HuH-7 (cell line): ENCODE results near the gene PVALEF.

Experiments
- DNase-seq: peaks from one replicate; pipeline ENCODE4 v3.0.0; 2011; ENCODE audit warnings: low spot score

PVALEF gene

DNA sequence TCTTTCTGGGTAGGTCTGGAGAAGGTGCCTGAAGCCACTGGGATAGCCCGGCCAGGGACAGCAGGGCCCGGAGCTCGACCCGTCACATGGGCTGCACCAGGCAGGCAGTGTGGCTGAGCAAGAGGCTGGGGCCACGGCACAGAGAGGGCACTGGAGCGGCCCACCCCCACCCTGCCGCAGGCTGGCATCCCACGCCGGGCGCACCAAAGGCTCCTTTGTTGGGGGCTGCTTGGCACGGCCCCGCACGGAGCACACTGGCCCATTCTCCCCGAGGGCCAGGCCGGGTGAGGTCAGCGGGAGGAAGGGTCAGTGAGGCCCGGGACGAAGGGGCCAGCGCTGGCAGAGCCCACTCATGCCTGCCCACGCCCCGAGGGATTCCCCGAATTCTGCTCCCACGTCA lies 36.5 kb upstream of the PVALEF start:
- no peak for DNase-seq

DNA sequence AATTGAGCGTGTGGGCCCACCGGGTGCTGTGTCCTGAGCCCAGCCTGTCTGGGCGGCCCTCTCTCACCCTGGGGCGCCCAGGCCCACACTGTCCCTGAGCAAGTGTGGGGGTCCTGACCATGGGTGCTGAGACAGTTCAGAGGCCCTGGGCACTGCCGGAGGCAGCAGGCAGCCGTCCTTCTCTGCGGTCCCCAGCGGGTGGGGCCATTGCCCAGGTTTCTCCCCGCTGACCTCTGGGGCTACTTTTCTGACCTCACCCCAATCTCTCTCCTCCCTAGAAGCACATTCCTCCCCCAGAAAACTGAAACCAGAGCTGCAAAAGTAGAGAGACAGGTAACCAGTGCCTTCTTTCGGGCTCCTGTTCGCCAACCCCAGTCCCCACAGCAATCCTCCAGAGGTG lies 36.0 kb upstream of the PVALEF start:
- no peak for DNase-seq

DNA sequence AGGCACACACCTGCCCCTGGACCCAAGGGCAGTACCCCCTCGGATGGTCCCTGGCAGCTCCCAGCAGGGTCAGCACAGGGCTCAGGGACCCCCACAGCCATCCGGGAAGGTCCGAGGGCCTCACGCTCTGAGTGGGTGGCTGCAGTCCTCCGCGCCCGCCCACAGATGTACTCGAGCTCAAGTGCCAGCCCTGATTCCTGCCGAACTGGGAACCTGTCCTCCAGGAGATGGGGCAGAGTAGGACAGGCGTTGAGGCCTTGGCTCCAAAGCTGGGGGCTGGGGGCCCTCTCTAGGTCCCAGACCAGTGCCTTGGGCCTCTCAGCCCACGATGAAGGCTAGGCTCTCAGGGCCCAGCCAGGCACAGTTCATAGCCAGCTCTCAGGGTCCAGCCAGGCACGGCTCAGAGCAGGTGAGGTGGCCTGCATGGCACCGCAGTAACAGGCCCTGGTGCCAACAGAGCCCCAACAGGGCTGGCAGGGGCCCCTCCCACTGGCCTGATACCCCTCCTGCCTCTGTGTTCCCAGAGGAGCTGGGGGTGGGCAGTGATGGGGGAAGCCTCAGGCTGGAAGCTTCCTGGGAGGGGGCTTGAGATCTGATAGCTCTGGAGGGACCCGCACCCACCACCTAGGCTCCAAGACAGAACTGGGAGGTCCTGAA lies 35.5 kb upstream of the PVALEF start:
- no peak for DNase-seq

DNA sequence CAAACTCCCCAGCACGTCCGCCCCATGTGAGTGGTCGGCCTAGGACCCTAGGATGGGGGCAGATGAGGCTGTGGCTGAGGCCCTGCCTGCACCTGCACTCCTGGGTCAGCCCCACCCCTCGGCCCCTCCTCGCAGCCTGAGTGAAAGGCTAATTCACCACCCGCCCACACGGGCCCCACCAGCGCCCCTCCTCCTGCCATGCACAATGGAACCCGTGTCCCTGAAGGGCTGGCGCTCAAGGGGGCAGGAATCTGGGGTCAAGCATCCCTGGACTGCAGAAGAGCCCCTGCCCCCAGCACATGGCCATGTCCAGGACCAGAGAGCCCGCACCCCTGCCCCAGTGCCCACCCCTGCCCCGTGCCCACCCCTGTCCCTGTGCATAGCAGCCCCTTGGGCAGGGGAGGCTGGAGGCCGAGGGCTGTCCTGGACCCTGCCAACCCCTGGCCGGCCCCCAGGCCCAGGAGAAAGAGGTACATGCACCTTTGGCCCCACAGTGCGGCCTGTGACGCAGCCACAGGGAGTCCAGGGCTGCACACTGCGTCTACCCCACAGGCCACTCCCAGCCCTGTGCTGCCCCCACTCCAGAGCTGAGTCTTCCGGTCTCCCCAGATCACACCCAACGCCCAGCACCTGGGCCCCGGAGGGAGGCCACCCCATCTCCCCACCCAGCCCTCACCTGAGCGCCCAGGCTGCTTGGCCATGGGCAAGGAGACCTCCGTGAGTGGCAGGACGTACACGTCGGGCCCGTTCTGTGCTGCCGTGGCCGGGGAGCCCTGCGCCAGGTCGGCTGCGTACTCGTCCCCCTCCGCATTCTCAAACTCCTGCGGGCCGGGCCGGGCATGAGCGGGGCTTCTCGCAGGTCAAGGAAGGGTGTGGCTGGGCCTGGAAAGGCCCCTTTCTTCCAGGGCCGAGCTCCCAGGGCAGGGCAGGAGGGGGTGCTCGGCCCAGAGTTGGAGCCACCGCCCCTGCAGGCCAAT lies 34.6 kb upstream of the PVALEF start:
- DNase-seq = no peak

DNA sequence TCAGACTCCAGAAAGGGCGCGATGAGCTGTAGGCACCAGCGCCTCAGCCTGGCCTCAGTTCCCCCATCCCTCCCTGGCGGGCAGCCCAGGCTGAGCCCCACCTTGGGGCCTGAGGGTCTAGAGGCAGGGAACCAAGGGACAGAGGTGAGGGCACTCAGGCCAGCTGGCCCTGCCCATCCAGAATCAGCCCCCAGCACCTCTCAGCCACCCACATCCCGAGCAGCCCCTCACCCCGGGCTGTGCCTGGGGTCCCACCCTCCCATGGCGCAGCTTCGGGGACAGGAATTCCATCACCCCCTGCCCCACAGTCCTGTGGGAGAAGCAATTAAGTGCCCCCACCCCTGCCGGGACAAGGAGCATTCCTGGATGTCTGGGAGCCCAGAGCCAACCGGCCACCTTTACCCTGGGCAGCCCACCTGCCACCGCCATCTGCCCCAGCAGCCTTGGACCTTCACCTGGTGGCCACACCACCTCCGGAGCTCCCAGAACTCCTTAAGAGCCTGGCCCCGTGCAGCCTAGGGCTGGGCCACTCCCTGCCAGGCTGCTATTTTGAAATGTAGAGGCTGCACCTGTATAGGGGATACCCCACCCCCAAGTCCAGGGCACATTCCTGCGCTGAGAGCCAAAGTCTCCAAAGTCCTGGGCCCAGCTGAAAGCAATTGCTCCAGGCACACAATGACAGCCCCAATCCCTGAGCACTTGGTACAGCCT lies 33.7 kb upstream of the PVALEF start:
- DNase-seq = no peak

DNA sequence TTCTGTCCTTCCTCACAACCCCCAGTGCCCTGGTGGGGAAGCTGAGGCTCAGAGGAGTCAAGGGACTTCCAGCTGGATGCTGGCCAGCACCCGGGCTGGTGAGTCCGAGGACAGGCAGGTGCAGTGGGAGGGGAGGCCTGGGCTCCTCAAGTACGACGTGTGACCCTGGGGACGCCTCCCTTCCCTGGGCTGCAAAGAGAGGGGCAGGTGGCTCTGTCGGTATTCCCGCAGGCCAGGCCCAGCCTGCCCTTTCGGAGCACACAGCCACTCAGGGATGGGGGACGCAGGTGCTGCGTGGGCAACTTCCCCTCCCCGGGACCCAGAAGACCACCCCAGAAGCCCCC lies 33.1 kb upstream of the PVALEF start:
- DNase-seq = no peak

DNA sequence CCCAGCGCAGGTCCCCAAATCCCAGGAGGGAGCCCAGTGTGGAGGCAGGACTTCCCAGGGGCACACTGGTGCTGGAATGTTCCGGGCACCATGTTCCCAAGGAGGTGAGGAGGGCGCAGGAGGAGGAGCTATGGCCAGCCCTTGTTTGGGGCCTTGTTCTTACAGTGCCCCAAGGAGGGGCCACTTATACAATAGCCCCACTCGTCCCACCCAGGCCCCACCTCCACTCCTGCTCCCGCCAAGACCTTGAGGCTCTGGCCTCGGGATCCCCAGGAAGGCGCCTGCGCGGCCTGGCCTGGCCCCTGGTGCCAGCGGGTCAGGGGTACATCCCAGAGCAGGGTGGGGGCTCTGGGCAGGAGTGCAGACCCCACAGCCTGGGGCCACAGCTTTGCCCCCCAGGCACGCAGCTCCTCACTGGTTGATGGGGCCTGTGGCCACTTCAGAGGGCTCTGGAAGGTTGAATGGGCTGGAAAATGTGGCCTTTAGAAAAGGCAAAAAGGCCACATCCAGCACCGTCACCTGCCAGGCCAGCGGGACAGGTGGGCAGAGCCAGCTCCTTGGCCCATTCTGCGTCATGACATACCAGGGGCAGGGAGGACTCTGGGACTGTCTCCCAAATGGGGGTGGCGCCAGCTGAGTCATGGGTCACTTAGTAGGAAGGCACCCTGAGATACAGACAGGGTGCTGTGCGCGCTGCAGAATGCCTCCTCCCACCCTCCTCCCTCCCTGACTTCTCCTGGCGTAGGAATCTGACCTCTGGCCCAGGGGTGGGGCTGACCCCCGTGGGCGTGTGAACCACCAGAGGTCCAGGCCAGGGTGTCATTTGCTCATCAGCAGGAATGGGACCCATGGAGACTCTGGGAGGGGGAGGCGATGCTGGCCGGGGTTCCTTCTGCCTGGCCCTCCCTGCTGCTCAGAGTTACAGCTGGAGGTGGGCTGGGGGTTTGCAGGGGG lies 32.3 kb upstream of the PVALEF start:
- no peak for DNase-seq

DNA sequence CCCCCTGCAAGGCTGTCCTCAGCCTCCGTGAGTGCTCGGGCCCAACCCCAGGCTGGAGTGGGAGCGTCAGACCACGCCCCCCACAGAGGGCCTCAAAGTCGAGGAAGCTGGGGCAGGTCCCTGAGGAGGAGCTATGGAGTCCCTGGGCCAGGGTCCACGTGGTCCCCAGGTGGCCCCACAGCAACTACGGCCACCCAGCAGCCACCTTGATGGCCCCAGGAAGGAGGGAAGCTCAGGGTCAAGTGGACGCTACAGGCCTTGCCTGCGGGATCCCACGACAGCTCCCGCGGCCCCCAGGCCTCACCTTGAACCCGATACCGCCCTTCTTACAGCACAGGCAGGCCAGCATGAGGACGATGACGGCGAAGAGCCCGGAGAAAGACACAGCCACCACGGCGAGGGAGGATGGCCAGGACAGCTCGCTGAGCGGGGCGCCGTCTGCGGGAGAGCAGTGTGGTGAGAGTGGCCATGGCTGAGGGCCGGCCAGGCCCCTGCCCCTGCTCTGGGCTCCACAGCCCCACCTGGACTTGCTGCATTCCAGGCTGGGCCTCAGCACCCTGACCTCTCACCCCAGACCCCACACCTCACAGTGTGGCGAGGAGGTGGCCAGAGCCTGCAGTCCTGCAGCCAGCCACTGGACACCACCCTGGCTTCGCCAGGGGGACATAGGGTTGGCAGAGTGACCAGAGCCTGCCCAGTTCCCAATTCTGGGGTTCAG lies 31.1 kb upstream of the PVALEF start:
- no peak for DNase-seq

DNA sequence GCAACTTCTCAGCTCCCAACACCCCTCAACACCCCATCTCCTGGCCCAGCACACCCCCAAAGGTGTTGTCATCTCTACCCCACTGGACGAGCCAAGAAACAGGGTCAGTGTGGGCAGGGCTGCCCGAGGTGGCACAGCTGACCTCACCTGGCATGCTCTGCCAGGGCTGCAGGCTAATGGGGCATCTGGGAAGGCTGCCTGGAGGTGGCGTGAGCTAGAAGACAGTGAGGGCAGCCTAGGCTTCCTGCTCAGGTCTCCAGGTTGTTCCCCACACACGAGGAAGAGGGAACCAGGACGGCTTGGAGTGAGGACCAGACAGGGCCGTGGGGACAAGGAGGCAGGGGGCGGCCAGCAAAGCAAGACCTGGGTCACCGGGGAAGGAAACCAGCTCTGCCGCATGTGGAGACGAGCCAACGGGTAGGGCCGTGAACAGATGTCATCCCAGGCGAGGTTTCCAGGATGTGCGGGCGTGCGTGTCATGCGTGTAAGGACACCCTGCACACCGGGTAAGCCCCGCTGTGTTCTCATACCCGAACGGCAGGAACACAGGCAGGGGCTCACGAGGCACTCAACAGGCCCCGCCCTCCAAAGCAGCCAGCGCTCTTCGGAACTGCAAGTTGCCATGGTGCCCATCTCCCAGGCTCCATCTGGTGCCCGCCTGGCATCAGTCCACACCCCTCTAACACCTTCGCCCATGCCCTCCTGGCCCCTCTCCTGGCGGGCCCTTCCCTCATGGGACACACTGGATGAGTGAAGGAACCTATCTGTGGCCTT lies 29.6 kb upstream of the PVALEF start:
- DNase-seq = no peak

DNA sequence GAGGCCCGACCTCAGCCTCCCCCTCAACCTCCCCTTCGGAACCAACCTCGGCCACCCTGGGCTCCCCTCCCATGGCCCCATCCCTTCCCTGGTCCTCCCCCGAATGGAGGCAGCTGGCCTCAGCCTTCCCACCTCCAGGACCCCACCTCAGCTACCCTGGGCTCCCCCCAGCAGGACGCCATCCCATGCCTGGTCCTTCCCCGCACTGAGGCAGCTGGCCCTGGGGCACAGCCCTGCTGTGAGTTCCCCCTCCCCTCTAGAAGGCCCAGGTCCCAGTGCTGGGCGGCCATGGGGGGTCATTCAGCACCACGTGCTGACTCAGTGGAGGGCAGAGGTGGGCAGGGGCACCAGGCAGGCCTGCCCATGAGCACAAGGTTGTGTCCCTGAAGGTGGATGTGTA lies 28.9 kb upstream of the PVALEF start:
- DNase-seq = no peak

DNA sequence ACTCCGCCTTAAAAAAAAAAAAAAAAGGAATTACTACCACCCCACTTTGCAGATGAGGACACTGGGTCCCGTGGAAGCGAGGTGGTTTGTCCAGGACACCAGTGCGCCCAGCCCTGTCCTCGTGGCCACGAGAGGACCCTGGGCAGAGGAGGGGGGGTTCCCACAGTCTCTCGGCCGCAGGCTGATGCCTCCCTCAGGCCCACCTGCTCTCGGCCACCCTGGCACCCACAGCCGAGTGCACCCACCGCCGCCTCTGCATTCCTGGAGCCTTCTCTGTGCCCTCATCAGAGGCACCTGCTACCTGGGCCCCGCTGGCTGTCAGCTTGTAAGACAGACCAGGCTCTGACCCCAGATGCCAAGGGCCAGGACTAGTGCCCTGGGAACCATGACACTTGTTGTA lies 28.1 kb upstream of the PVALEF start:
- DNase-seq = no peak

DNA sequence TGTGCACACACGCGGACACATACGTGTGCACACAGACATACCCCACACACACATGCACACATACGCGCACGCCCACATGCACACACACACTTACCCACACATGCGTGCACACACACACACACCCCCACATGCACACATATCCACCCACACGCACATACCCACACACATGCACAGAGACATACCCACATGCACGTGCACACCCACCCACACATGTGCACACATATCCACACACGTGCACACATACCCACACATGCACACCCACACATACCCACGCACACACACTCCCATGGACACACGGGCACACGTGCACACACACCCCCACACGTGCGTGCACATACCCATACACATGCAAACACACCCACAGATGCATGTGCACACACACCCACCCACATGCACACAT lies 27.2 kb upstream of the PVALEF start:
- no peak for DNase-seq

DNA sequence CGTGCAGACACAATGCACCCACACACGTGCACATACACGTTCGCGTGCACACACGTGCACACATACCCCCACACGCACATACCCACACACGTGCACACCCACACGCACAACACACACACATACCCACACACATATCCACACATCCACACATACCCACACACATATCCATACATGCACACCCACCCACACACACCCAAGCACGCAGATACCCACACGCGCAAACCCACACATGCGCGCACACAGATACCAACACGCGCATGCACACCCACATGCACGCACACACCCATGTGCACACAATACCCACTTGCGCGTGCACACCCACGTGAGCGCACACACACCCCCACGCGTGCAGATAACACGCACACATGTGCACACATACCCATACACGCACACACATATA lies 26.8 kb upstream of the PVALEF start:
- DNase-seq = no peak

DNA sequence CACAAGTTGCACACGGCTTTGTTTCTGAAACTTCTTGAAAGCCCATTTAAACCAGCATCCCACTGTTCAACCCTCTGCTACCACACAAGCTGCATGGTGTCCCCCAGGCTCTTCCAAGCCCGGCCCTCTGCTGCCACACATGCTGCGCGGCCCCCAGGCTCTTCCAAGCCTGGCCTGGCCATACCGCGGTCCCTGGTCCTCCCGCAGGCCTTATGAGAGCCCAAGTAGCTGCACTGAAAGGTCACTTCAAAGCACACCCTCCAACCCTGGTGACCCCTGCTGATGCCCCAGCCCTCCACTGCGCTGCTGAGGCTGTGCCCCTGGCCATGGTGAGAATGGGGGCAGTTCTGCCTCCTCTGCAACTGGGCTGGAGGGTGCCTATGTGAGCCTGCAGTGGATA lies 25.9 kb upstream of the PVALEF start:
- DNase-seq = no peak

DNA sequence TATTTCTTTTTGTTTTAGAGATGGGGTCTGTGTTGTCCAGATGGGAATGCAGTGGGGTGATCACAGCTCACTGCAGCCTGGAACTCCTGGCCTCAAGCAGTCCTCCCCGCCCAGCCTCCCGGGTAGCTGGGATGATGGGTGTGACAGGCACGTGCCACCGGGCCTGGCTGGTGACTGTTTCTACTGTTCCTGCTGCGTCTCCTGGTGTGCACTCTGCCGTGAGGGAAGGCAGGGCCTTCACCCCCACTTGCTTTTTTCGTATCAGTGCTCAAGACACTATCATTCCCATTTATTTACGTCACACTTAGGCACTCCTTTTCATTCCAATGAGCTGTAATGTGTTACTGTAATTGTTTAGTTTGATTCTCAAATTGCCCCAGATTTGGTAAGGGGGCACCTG lies 25.3 kb upstream of the PVALEF start:
- DNase-seq = no peak

DNA sequence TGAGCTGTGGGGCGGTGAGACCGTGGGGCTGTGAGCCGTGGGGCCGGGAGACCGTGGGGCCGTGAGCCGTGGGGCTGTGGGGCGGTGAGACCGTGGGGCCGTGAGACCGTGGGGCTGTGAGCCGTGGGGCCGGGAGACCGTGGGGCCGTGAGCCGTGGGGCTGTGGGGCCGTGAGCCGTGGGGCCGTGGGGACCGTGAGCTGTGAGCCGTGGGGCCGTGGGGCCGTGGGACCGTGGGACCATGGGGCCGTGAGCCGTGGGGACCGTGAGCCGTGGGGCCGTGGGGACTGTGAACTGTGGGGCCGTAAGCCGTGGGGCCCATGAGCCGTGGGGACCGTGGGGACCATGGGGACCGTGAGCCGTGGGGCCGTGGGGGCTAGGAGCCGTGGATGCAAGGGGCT lies 24.6 kb upstream of the PVALEF start:
- DNase-seq = no peak

DNA sequence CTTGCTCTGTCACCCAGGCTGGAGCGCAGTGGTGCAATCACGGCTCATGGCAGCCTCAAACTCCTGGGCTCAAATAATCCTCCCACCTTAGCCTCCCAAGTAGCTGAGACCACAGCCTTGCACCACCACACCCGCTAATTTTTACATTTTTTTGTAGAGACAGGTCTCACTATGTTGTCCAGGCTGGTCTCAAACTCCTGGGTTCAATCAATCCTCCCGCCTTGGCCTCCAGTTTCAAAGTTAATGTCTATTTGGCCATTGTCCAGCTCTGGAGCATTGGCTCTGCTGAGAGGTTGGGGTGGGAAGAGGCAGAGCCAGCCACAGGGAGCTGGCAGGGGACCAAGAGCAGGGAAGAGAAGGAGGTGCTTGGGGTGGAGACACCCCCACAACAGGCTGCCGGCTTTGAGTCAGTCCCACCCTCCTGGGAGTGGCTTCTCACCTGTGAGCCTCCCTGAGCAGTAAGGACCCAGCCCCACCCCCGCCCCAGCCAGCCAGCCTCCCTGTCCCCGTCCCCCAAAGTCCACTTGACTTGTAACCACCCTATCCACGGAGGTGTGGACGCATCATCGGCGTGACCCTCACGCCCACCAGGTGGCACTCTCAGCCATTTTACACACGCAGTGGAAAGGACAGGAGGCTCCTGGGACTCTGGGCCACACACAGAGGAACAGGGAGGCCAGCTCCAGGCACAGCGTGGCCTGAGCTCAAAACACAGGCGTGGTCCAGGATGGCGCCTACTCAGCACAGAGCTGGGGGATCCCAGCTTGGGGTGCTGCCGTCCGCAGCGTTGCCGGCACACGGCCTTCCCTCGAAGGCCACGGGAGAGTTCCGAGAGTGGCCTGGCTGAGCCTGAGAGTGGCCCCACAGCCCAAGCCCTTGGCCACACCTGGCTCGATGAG lies 22.8 kb upstream of the PVALEF start:
- DNase-seq = peak; percentile 98

DNA sequence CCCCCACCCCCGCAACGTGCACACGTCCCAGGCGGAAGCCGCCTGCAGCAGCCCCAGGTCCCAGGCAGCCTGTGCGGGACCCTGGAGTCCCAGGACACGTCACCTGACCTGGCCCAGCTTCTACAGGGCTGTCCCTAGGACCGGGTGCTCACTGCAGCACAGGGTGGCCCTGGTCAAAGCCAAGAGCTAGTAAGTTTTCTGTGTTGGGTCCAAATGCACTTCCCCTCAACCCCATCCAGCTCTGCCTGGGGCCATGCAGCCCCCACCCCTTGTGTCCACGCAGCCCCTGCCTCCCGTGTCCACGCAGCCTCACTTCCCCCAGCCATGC lies 22.1 kb upstream of the PVALEF start:
- no peak for DNase-seq

DNA sequence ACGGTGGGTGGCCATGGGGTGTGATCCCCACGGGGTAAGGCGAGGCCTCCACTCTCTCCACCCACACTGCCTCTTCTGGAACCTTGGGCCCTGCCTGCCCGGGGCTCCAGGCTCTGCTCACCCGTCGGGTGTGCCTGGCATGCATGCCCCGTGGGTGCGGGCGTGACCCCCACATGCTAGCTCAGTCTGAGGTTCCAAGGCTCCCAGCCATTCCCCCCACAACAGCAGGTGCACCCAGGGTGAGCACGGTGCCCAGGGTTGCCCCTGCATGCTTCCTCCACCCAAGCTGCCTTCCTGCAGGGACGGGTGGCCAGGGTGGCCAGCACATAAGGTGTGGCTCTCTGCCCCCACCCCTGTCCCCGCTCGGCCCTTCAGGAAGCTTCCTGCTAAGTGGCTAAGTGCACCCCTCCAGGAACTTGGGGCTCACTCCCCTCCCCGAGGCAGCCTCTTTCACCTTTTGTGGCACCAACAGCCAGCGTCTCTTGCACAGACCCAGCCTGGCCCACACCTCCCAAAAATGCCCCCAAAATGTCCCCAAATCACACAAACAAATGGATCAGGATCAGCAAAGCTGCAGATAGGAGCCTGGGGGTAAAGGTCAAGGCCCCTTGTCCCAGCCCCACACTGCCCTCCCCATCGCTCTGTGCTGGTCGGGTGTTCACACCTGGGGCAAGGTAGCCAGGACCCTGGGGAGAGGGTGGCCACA lies 21.4 kb upstream of the PVALEF start:
- DNase-seq = no peak
